ENCODE data around the gene ETFB. TPM values are rescaled to one million over a fixed set of nuclear protein-coding genes. Genes with fewer than 3 reads are reported as not detected.

Gene ETFB
- total RNA-seq, 2 experiments from 2014 or later = 127 to 130 TPM

- CTCF ChIA-PET = interaction anchor here (1.3 to 1.4 kb wide), 2 partner anchors 13 to 39 kb away, joined by 4 to 5 read pairs; partner anchors contain the start of gene VSIG10L
- POLR2A ChIA-PET = interaction anchor here (0.6 kb wide), 1 partner anchor 10 kb away, joined by 5 read pairs; no protein-coding TSS in a partner anchor
Observed at GRCh38 chr19:51380379-51380778, 14.2 kb upstream of the ETFB start.

DNA sequence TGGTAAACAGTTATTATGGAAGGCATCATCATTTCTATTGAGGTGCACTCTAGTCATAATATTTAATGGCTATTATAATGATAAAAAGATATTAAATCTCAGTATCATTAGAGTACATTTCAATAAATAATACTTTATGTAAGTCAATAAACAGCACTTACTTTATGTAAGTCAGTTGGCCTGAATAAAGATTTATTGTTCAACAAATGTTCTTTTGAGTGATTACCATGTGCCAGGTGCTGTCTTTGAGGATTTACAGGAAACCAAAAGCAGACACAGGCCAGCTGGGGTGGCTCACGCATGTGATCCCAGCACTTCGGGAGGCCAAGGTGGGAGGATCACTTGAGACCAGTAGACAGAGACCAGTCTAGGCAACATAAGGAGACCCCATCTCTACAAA lies 11.2 kb upstream of the ETFB start:
- CTCF ChIA-PET = interaction anchor here (0.7 to 1.2 kb wide), 2 partner anchors 21 to 97 kb away, joined by 3 to 5 read pairs; no protein-coding TSS in a partner anchor

DNA sequence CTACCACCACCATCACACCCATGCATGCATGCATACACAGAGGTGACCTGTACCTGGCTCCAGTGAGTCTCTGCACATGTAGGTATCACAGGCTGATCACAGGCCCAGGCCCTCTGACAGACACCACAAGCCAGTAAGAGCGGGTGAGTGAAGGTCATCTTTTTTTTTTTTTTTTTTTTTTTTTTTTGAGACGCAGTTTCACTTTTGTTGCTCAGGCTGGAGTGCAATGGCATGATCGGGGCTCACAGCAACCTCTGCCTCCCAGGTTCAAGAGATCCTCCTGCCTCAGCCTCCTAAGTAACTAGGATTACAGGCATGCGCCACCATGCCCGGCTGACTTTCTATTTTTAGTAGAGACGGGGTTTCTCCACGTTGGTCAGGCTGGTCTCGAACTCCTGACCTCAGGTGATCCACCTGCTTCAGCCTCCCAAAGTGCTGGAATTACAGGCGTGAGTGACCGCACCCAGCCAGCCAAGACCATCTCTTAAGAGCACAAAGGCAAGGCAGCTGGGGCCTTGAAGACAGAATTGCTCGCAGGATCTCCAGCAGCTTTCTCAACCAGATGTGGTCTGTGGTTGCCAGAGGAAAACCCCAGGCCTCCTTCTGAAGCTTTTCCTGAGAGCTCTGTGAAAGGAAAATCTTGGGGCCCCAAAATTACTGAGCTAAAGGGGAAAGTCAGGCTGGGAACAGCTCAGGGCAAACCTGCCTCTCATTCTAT lies 9.5 kb upstream of the ETFB start:
- CTCF ChIA-PET = interaction anchor here (1.0 kb wide), 1 partner anchor 35 kb away, joined by 3 read pairs; no protein-coding TSS in a partner anchor
- POLR2A ChIA-PET = interaction anchor here (1.0 to 1.9 kb wide), 3 partner anchors 8 to 20 kb away, joined by 3 to 9 read pairs (median 4); no protein-coding TSS in a partner anchor

More for the DNA sequence above, 11.2 kb upstream of the ETFB start:
- POLR2A ChIA-PET = interaction anchor here (1.9 kb wide), 1 partner anchor 16 kb away, joined by 9 read pairs; no protein-coding TSS in a partner anchor

GRCh38 chr19:51372649-51373504 lies 6.7 kb upstream of the ETFB start, which contains the start of gene NKG7:
Gene NKG7 (minus strand): TSS chr19:51372654. CDS start chr19:51372535, 119 bp downstream.
- ChIA-PET POLR2A (interaction anchor here (1.1 to 3.6 kb wide), 4 partner anchors 22 to 78 kb away, joined by 3 to 37 read pairs (median 11); no protein-coding TSS in a partner anchor), CTCF (interaction anchor here (1.2 to 3.8 kb wide), 5 partner anchors 10 to 75 kb away, joined by 3 to 26 read pairs (median 8); no protein-coding TSS in a partner anchor)

- POLR2A ChIA-PET = interaction anchor here (1.1 to 3.6 kb wide), 4 partner anchors 22 to 79 kb away, joined by 3 to 37 read pairs (median 11); no protein-coding TSS in a partner anchor
- CTCF ChIA-PET = interaction anchor here (0.6 to 3.8 kb wide), 5 partner anchors 9 to 70 kb away, joined by 3 to 26 read pairs (median 8); no protein-coding TSS in a partner anchor
Observed at GRCh38 chr19:51372021-51372648, 5.9 kb upstream of the ETFB start.

- ChIA-PET POLR2A (interaction anchor here (1.3 to 3.6 kb wide), 4 partner anchors 23 to 76 kb away, joined by 3 to 37 read pairs (median 11); no protein-coding TSS in a partner anchor), CTCF (interaction anchor here (1.1 to 3.8 kb wide), 6 partner anchors 8 to 71 kb away, joined by 4 to 26 read pairs (median 6); no protein-coding TSS in a partner anchor)
Observed at GRCh38 chr19:51371186-51371690, 5.0 kb upstream of the ETFB start.

DNA sequence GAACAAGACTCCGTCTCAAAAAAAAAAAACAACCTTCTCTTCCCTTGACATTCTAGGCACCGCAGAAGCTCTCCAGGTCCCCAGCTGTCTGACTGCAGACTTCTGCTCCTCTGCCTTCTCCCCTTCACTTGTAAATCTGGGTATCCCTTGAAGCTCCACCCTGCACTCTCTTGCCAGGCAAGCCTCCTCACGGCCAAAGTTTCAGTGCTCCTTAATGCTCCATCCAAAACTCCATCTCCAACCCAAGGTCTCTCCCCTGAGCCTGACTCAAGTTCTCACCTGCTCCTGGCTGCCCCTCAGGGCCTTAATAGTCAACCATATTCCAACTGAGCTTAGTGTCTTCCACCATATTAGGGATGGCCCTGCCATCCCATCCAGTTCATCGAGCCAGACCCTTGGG lies 4.0 kb upstream of the ETFB start:
- ChIA-PET POLR2A (interaction anchor here (0.7 to 3.6 kb wide), 4 partner anchors 10 to 77 kb away, joined by 3 to 37 read pairs (median 10); no protein-coding TSS in a partner anchor), CTCF (interaction anchor here (0.7 to 3.8 kb wide), 3 partner anchors 25 to 704 kb away, joined by 3 to 26 read pairs (median 4); no protein-coding TSS in a partner anchor)

GRCh38 chr19:51368366-51369282 lies 2.4 kb upstream of the ETFB start, which contains the start of gene CLDND2:
Gene CLDND2 (minus strand): TSS chr19:51369003. CDS start chr19:51368577, 426 bp downstream.
- CTCF ChIA-PET = interaction anchor here (0.6 to 1.5 kb wide), 10 partner anchors 11 to 252 kb away, joined by 3 to 7 read pairs (median 4); no protein-coding TSS in a partner anchor
- POLR2A ChIA-PET = interaction anchor here (0.6 to 1.4 kb wide), 6 partner anchors 10 to 80 kb away, joined by 3 to 15 read pairs (median 4); no protein-coding TSS in a partner anchor

- POLR2A ChIA-PET = interaction anchor here (0.5 to 1.4 kb wide), 7 partner anchors 8 to 215 kb away, joined by 3 to 15 read pairs (median 4); no protein-coding TSS in a partner anchor
- CTCF ChIA-PET = interaction anchor here (1.0 to 1.5 kb wide), 8 partner anchors 12 to 253 kb away, joined by 3 to 7 read pairs (median 4); no protein-coding TSS in a partner anchor
Observed at GRCh38 chr19:51367565-51368365, 1.6 kb upstream of the ETFB start.

DNA sequence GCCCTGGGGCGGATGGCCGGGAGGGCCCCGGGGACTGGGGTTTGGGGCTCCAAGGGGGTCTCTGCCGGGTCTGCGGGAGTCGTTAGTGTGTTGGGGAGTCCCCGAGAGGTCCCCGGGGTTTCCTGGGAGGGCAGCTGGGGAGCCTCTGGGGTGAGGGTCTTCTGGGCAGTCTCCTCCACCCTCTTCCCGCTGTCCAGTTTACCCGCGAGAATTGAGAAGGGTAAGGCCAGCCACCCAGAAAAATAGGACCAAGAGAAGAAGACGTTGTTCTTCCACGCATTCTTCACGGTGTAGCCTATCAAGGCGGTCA lies 1.0 kb upstream of the ETFB start:
- ChIA-PET POLR2A (interaction anchor here (0.6 to 1.4 kb wide), 5 partner anchors 9 to 74 kb away, joined by 3 to 15 read pairs (median 4); no protein-coding TSS in a partner anchor), CTCF (interaction anchor here (1.0 to 1.5 kb wide), 5 partner anchors 13 to 254 kb away, joined by 3 to 7 read pairs (median 4); no protein-coding TSS in a partner anchor)

DNA sequence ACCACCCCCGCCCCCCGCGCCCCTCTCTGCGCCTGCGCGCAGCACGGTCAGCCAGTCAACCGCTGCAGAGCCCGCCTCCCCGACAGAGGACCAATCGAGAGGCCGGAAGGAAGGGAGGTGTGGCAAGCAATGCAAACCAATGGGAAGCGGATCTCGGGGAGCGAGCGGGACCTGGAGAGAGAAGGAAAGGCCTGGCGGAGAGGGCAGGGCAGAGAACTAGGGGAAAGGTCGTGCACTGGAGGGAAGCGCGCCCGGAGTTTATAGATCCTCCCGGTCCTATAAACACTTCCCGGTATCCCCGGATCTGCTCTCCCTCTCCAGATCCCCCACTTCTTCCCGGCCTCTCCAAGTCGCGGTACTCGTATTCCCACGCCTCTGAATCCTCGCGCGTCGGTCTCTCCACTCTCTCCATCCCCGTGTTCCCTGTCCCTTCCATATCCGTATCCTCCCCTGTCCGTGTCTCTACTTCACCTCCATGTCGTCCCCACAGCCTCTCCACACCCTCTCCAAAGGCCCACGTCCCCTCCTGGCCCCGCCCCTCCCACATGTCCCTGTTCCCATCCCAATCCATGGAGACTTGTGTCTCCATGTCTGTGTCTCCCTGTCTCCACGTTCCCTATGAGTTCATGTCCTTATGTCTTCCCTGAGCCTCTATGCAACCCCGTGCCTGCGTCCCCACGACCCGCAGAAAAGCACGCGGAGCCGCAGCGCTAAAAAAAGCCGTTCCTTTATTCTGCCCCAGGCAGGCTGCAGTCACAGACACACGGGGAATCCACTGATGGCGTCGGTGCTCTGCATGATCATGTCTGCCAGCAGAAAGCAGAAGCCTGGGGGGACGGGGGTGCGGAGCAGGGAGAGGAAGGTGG lies 434 bp upstream of the ETFB start:
- CTCF ChIA-PET = interaction anchor here (1.3 to 1.7 kb wide), 4 partner anchors 27 to 75 kb away, joined by 4 to 6 read pairs (median 5); no protein-coding TSS in a partner anchor

GRCh38 chr19:51365211-51365964 lies 800 bp downstream of the ETFB start:
- CTCF ChIA-PET = interaction anchor here (1.3 to 1.7 kb wide), 4 partner anchors 26 to 56 kb away, joined by 3 to 5 read pairs (median 4); no protein-coding TSS in a partner anchor

More for the DNA sequence above, 434 bp upstream of the ETFB start:
- POLR2A ChIA-PET = interaction anchor here (1.1 to 2.9 kb wide), 2 partner anchors 27 to 28 kb away, joined by 4 to 12 read pairs; no protein-coding TSS in a partner anchor

DNA sequence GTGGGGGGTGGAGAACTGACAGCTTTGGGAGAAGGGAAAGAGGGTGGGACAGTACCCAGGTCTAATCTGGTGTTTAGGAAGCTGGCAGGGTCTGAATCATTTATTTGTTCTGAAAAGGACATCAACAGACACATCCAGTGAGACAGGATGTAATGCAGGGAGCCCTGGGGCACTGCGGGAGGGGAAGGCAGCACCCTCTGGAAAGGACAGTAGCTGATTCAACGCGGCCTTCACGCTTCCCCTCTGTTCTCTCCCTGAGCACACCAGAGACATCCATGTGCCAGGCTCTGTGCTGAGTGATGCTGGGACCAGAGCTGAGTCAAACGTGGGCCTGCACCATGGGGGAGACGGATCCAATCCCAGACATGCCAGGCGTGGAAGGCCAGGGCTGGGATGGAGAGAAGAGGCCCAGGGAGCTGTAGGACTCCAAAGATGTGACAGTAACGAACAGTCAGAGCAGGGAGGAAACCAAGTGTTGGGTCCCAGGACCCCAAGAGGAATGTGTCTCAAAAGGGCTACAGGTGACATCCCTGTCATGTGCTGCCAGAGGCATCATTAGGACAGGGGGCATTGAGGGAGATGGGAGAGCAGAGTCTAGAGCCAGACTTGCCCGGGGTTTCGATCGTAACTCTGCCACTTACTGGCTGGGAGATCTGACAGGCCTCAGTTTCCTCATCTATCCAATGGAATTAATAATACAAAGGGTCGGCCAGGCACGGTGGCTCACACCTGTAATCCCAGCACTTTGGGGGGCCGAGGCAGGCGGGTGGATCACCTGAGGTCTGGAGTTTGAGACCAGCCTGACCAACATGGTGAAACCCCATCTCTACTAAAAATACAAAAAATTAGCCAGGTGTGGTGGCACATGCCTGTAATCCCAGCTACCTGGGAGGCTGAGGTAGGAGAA lies 1.7 kb downstream of the ETFB start:
- CTCF ChIA-PET = interaction anchor here (1.3 to 2.1 kb wide), 2 partner anchors 8 to 57 kb away, joined by 3 to 8 read pairs; partner anchors contain the start of gene NKG7
- POLR2A ChIA-PET = interaction anchor here (2.9 kb wide), 1 partner anchor 30 kb away, joined by 12 read pairs; no protein-coding TSS in a partner anchor

More at GRCh38 chr19:51365211-51365964, 800 bp downstream of the ETFB start:
- POLR2A ChIA-PET = interaction anchor here (0.6 to 2.9 kb wide), 2 partner anchors 29 to 35 kb away, joined by 3 to 12 read pairs; no protein-coding TSS in a partner anchor
